Activated CD4-positive, alpha-beta T cell treated with anti-CD3 and anti-CD28 coated beads, Interleukin-2, amount 50 U/mL, for 16 hours (primary cell): ENCODE measurements around the gene CLDN7.

ENCODE experiments used
- DNase-seq: peaks from one replicate; pipeline ENCODE4 v3.0.0-alpha.2; 2020

The CLDN7 gene

DNA sequence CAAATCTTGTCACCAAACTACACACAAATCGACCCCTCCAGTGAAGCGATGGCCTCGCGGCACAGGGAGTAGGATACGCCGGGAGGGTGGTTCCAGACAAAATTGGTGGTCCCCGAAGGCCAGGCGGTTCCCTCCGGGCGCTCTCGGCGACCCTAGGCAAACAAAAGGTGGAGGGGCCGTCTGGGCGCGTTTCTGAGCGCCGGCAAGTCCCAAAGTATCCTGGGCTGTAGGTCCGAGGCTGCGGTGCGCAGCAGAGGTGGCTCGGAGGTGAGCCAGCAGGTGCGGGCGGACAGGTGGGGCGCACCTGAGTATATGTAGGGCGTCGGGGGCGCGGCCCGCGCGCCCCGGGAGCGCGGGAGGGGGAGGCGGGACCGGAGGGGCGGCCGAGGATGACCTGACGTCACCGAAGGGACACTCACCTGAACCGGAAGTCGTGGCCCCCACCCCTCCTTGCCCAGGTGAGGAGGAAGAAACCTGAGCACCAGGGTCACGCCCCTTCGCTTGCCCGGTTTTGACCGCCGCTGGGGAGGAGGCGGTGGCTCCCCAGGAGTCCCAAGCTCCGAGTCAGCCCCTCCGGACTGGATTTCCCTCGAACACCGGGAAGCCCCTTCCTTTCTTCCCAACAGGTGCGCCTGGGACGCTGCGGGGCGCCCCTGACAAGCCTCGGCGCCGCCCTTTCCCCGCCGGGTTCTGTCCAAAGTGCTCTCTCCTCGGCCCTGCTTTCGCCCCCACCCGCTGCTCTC lies at the start of gene CLDN7:
TSS of gene CLDN7 (minus strand) at position 287 of the 743 bp plus-strand sequence. CDS start 435 bp downstream, outside the sequence.
- no peak for DNase-seq

DNA sequence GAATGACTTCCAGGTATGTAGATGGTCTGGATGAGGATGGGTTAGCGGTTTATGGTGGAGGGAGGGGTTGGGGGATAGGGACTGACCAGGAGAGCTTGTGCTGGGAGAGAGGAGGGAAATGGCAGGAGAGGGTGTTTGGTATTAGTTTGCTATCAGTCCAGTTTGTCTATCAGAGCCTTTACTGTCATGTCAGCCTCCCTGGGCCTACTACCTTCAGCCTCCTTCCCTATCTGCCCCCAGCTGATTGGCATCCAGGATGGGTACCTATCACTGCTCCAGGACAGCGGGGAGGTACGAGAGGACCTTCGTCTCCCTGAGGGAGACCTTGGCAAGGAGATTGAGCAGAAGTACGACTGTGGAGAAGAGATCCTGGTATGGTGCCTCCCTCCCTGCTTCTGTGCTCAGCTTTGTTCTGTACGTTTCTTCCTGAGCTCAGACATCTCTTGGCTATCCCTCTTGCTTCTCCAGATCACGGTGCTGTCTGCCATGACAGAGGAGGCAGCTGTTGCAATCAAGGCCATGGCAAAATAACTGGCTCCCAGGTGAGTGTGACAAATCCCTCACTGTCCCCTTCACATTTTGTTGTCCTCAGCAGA lies 48.9 kb upstream of the CLDN7 start:
- DNase-seq: no peak

DNA sequence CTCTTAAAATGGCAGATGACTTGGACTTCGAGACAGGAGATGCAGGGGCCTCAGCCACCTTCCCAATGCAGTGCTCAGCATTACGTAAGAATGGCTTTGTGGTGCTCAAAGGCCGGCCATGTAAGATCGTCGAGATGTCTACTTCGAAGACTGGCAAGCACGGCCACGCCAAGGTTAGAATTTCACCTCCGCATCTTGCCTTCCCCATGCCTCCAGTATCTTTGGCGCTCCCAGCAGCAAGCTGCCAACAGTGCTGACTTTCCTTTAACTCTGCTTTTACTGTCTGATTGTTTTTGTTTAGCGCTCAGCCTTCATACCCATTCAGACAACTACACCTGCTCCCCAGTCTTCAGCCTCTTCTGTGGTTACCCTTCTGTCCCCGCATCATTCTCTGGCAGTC lies 47.4 kb upstream of the CLDN7 start:
- DNase-seq: no peak

- DNase-seq: peak; percentile 89
These were observed 46.6 kb upstream of the CLDN7 start for GRCh38 chr17:7308625-7309433.

GRCh38 chr17:7307686-7308624 lies 45.7 kb upstream of the CLDN7 start:
- peak; percentile 52 for DNase-seq

- peak; percentile 100 for DNase-seq
These were observed 44.8 kb upstream of the CLDN7 start, which contains the start of gene EIF5A for GRCh38 chr17:7306911-7307685. Gene EIF5A (plus strand): TSS chr17:7307628. CDS start chr17:7309636, 2,008 bp downstream.

GRCh38 chr17:7304179-7304578 lies 41.9 kb upstream of the CLDN7 start:
- DNase-seq: no peak

DNA sequence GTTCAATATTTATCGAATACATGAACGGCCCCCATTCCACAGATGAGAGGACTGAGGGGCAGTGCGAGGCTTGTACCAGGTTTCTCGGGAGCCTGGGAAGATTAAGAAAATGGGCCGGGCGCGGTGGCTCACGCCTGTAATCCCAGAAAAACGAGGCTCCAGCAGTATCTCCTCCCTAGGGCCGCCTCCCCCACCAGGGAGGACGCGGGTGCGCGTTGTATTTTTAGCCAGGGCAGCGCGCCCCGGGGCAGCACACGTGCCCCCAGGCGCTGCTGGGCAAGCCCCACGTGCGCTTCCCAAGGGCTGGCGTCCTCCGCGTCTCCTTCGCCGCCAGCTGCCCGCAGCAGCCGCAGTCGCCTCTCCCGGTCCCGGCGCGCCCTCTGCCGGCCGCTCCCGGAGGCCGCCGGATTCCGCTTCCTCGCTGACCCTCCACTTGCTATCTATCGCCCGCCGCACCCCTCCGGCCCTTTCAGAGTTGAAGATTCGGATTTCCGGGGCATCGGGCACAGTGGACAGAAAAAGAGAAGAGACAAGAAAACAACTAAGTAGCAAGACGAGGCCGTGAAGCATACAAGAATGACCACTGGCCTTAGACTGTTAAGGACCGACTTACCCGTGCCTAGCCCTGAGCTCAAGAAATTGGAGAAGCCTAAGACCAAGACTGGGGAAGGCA lies 34.0 kb upstream of the CLDN7 start:
- DNase-seq: peak; percentile 74

- no peak for DNase-seq
These were observed 33.2 kb upstream of the CLDN7 start for GRCh38 chr17:7295230-7296180.

- DNase-seq: peak; percentile 81
These were observed 32.4 kb upstream of the CLDN7 start, which contains the start of gene YBX2 for GRCh38 chr17:7294614-7295153. Gene YBX2 (minus strand): TSS chr17:7294639. CDS start chr17:7294500, 139 bp downstream.

DNA sequence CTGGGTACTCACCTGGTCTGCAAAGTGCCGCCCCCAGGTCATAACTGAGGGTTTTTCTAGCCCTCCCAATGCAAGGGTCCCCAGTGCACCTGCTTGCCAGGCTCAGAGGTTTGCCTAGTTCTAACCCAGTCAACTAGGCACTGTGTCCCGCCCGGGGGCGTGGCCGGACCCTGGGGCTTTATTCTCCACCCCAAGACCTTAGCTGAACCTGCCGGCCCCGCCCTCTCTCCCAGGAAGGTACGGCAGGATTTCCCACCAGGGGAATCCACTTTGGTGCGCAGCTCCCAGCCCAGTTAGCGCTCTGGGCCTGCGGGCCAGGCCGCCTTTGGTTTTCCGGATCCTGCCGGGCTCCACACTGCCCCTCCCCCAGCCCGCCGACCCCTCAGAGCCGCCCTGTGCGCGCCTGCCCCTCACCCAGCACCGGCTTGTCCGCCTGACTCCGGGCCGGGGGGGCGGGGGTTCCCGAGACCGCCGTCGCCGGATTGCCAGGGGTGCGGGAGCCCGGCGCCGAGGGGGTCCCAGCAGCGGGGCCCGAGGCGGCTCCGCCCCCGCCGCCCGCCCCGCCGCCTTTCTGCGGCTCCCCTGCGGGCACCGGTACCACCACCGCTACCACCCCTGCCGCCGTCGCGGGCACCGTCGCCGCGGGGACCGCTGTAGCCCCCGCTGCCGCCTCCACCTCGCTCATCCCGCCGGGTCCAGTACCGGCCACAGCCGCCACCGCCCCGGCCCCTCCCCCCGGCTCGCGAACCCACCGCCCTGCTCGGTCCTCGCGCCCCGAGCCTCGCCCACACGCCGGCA lies 31.7 kb upstream of the CLDN7 start:
- no peak for DNase-seq

DNA sequence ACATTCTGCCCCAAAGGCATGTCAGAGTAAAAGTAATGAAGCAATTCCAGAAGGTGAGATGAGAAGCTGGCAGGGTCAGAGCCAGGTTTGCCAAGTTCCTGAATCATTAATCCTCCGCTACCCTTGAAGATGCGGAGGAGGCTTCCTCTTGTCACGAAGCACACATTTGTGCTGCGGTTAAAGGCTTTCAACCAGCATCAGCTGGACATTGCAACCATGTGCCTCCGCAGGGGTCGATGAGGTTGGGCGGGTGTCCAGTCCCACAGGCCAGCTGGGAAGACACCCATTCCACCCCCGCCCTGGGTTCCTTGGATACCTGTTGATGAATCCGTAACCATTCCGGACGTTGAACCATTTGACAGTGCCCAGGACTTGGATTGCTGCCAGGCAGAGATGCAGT lies 30.9 kb upstream of the CLDN7 start:
- DNase-seq: no peak

- no peak for DNase-seq
These were observed 30.5 kb upstream of the CLDN7 start for GRCh38 chr17:7292729-7293128.

- DNase-seq: no peak
These were observed 29.9 kb upstream of the CLDN7 start for GRCh38 chr17:7292194-7292593.

GRCh38 chr17:7290685-7291084 lies 28.4 kb upstream of the CLDN7 start:
- no peak for DNase-seq

- no peak for DNase-seq
These were observed 27.9 kb upstream of the CLDN7 start for GRCh38 chr17:7290166-7290565.

DNA sequence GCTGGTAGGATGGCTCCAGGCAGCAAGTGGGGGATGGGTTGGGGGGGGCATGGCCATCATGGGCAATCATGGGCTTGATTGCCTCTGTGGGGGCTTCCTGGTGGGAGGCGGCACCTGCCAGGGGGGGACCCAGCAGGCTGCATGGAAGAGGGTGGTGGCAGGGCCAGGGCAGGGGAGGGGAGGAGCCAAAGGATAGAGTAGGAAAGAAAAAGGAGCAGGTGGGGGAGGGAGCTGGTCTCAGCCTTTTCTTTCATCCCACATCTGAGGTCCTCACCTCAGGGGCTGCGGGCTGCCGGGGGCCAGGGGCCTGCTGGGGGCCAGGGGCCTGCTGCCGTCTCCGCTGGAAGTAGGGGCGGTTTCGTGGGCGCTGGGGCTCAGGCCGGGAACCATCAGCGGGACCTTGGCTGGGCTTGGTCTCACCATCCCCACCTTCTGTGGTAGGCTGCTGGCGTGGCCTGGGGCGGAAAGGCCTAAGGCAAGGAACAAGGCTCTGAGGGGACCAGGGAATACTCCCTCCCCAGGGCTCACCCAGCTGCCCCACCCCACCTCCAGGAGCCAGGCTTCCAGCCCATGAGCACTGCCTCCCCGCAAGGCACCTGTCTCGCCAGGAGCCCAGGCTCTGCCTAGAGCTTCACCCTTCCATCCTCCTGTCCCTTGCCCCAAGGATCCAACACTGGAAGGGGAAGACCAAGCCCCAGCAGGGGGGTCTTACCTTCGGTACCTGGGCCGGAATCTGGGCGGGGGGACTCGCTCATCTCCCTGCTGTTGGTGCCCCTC lies 27.2 kb upstream of the CLDN7 start:
- no peak for DNase-seq

GRCh38 chr17:7285679-7286078 lies 23.4 kb upstream of the CLDN7 start:
- DNase-seq: no peak
